Natural killer cell treated with Interleukin-12 subunit alpha and Interleukin-12 subunit beta and Interleukin-15 and Interleukin-18, amount 100 ng/mL, for 72 hours (primary cell): ENCODE data around the gene NTRK1. TPM values are rescaled to one million over a fixed set of nuclear protein-coding genes. Genes with fewer than 3 reads are reported as not detected.

Source experiments
- ATAC-seq, 2 donors: fragments of 150-1000 bp; cut with Tn5 transposase in 1 of 2; sonication (Bioruptor Pico), chemical (Tn5 transposase) in 1 of 2; 2 replicates each; pipeline ENCODE4 v1.10.0; 2021
- DNase-seq: peaks from one replicate; pipeline ENCODE4 v3.0.0; 2022; ENCODE audit warnings: low spot score
- H3K27ac Mint-ChIP-seq, 2 donors: 1 replicate in 1 of 2; 2 replicates in 1 of 2; pipeline ENCODE4 v1.8.0; 2022; ENCODE audit warnings: mixed read lengths in 2 of 2, mild to moderate bottlenecking in 1 of 2, moderate library complexity in 1 of 2
- H3K27me3 Mint-ChIP-seq, 2 donors: 1 replicate in 1 of 2; 2 replicates in 1 of 2; pipeline ENCODE4 v1.8.0; 2022; ENCODE audit warnings: mixed read lengths in 2 of 2
- H3K36me3 Mint-ChIP-seq: one replicate; pipeline ENCODE4 v1.8.0; 2022; ENCODE audit warnings: mixed read lengths
- H3K4me1 Mint-ChIP-seq, 2 donors: 1 replicate in 1 of 2; 2 replicates in 1 of 2; pipeline ENCODE4 v1.8.0; 2022; ENCODE audit warnings: low read depth in 2 of 2, mixed read lengths in 2 of 2, mild to moderate bottlenecking in 1 of 2
- H3K4me3 Mint-ChIP-seq: one replicate; pipeline ENCODE4 v1.8.0; 2022; ENCODE audit warnings: mixed read lengths
- H3K9me3 Mint-ChIP-seq: 2 replicates; pipeline ENCODE4 v1.8.0; 2022; ENCODE audit warnings: mixed read lengths
- total RNA-seq, 2 donors: library from RNA; stranded (reverse); gene quantifications; one replicate each; pipeline ENCODE4 v1.2.3, GENCODE V29; 2022

The NTRK1 gene
- total RNA-seq, 2 donors from 2014 or later = 1.4 to 8.1 TPM

DNA sequence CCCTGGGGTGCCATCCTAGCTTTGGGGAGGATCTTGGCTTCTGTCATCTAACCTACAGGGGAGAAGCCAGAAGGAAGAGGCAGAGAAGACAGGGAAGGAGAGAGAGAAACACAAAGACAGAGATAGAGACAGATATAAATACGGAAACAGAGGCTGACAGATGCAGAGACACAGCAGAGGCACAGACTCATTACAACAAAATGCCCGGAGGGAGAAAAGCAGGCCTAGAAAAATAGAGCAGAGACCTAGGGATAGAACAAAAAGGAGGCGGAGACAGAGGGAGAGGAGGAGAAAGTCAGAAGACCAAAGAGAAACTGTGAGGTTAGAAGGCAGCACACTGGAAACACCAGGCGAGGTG, 34.8 kb downstream of the NTRK1 start:
- Mint-ChIP-seq H3K9me3 (no peaks in the 10 kb centered on the region), H3K27ac (no peak overlapping the region), H3K27me3 (peaks cover 28 to 40% of the 10 kb centered on the region in 2 donors), H3K4me3 (no peak overlapping the region), H3K4me1 (peaks cover 6 to 11% of the 10 kb centered on the region in 2 donors), H3K36me3 (no peaks in the 10 kb centered on the region)
- no peak for DNase-seq
- no peak for ATAC-seq

DNA sequence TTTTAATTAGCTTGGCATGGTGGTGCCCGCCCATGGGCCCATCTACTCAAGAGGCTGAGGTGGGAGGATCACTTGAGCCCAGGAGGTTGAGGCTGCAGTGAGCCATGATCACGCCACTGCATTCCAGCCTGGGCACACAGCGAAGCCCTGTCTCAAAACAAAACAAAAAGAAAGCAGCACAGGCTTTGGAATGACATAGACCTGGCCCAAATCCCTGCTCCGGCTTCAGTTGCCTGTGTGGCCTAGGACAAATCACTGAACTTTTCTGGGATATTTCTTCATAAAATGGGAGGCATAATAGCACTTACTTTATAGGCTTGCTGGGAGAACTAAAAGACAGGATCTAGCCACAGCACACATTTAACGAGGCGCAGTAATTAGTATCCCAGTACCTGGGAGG, 35.3 kb downstream of the NTRK1 start:
- no peak overlapping the region for H3K27ac Mint-ChIP-seq
- H3K27me3 Mint-ChIP-seq = peaks cover 27 to 35% of the 10 kb centered on the region in 2 donors
- no peaks in the 10 kb centered on the region for H3K36me3 Mint-ChIP-seq
- no peak for DNase-seq
- H3K9me3 Mint-ChIP-seq = no peaks in the 10 kb centered on the region
- no peak overlapping the region for H3K4me3 Mint-ChIP-seq
- peaks cover 6 to 11% of the 10 kb centered on the region in 2 donors for H3K4me1 Mint-ChIP-seq
- ATAC-seq = no peak

DNA sequence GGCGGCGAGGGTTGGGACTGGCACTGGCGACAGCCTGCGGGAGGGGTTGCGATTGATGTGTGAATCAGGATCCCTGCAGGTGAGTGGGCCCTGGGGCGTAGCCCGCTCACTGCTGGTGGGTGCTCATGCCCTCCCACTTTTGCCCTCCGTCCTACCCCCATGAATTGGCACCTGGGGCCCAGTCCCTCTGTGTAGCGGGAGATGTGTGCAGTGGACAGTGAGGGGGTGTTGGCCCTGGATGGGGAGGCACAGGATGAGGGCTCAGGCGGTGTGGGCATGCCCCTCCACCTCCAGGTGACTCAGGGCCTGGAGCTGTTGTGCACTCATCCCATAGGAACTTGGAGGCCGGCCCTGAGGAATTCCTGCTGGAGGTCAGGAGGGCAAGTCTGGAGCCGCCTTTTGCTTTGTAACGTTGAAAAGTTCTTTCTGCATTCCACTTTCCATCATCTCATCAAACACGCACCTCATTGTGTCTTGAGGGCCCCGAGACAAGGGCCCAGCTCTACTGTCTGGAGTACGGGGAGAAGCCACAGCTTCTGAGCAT, 35.9 kb downstream of the NTRK1 start:
- Mint-ChIP-seq H3K4me3 (no peak overlapping the region), H3K4me1 (peaks cover 6 to 11% of the 10 kb centered on the region in 2 donors), H3K36me3 (no peaks in the 10 kb centered on the region), H3K9me3 (no peaks in the 10 kb centered on the region), H3K27ac (no peak overlapping the region), H3K27me3 (peaks cover 25 to 28% of the 10 kb centered on the region in 2 donors)
- ATAC-seq (no peak), DNase-seq (no peak)

- Mint-ChIP-seq H3K27me3 (peaks cover 22 to 25% of the 10 kb centered on the region in 2 donors), H3K4me1 (peaks cover 6 to 8% of the 10 kb centered on the region in 2 donors), H3K36me3 (no peaks in the 10 kb centered on the region), H3K27ac (no peak overlapping the region), H3K9me3 (no peaks in the 10 kb centered on the region), H3K4me3 (no peak overlapping the region)
- ATAC-seq = no peak
- DNase-seq = no peak
These were observed 36.6 kb downstream of the NTRK1 start for GRCh38 chr1:156897078-156897825.

DNA sequence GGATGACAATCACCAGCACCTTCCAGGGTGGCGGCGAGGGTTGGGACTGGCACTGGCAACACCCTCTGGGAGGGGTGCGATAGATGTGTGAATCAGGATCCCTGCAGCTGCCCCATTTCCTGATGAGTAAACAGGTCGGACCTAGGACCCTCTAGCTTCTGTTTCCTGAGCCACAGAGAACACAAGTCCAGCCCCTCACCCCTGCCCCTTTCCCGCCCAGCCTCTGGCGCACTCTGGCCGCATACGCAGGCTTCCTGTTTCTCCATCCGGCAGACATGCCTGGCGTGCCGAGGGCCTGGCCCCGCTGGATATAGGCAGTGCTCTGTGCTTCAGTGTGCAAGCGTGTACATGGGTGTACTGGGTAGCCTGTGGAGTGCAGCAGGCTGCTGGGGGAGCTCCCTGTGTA, 37.5 kb downstream of the NTRK1 start:
- peaks cover 22 to 25% of the 10 kb centered on the region in 2 donors for H3K27me3 Mint-ChIP-seq
- H3K4me1 Mint-ChIP-seq = peaks cover 6 to 8% of the 10 kb centered on the region in 2 donors
- H3K4me3 Mint-ChIP-seq = no peak overlapping the region
- H3K27ac Mint-ChIP-seq = no peak overlapping the region
- DNase-seq = no peak
- no peaks in the 10 kb centered on the region for H3K36me3 Mint-ChIP-seq
- ATAC-seq = no peak
- no peaks in the 10 kb centered on the region for H3K9me3 Mint-ChIP-seq

DNA sequence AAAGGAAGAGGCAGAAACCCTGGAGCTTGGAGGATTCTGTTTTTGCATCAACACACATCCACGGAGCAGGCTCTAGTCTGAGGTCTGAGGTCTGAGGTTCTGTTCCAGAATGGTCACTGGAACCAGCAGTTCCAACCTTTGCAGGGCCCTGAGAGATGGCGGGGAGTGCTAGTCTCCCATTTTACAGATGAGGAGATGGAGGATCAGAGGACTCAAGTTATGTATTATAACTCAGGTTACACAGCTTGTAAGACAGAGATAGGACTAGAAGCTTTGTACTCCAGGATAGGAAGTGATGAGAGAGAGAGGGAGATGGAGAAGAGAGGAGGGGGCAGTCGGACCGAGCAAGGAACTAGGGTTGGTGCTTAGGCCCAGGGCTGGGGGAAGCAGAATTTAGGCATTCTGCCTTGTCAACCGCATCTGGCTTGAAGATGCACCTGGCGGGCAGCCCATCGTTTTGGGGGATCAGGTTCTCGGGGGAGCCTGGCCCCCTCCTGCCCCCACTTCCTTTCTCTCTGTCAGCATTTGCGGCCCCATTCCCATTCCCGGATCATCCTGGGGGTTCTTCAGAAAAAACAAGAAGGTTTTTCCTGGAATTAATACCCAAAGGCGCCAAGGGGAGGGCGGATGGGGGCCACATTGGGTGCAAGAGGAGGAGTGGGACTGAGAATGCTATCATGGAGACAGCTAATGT, 38.5 kb downstream of the NTRK1 start:
- no peak for DNase-seq
- Mint-ChIP-seq H3K4me1 (peaks cover 6 to 8% of the 10 kb centered on the region in 2 donors), H3K4me3 (no peak overlapping the region), H3K9me3 (no peaks in the 10 kb centered on the region), H3K36me3 (no peaks in the 10 kb centered on the region), H3K27me3 (peaks cover 22 to 25% of the 10 kb centered on the region in 2 donors), H3K27ac (no peak overlapping the region)
- no peak for ATAC-seq

GRCh38 chr1:156899956-156900718, 39.5 kb downstream of the NTRK1 start:
- no peak overlapping the region for H3K27ac Mint-ChIP-seq
- H3K4me3 Mint-ChIP-seq = no peak overlapping the region
- ATAC-seq (no peak), DNase-seq (no peak)
- no peaks in the 10 kb centered on the region for H3K36me3 Mint-ChIP-seq
- H3K9me3 Mint-ChIP-seq = no peaks in the 10 kb centered on the region
- peaks cover 18 to 20% of the 10 kb centered on the region in 2 donors for H3K27me3 Mint-ChIP-seq
- peaks cover 6 to 8% of the 10 kb centered on the region in 2 donors for H3K4me1 Mint-ChIP-seq

DNA sequence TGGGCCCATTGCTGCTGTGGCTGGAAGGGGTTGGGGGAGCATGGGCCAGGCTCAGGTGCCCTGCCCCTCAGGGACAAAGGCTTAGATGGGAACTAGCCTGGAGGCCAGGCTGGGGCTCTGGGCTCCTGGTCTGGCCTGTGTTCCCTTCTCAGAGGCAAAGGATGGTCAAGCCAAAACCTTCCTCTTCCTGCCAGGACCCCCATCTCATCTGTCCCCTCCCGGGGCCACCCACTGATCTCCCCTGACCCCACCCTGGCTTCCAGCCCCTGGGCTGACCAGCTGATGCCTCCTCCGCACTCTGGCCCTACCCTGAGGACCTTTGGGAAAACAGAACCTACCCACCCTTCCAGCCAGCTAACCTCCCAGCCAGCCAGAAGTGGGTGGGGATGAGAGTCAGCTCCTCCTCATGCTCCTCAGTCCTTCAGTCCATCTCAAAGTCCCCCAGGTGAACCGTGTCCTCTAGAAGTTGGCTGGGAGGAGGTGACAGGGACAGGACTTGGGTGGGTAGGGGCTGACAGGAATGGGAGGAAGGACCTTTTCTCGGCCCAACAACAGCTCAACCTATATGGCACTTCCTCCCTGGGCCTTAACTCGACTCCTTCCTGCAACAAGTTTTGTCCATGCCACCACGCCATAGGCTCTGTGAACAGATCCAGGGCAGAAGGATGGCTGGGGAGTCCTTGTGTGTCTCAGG, 40.4 kb downstream of the NTRK1 start:
- ATAC-seq (no peak), DNase-seq (no peak)
- no peak overlapping the region for H3K27ac Mint-ChIP-seq
- no peaks in the 10 kb centered on the region for H3K9me3 Mint-ChIP-seq
- H3K4me1 Mint-ChIP-seq = peaks cover 6 to 8% of the 10 kb centered on the region in 2 donors
- H3K27me3 Mint-ChIP-seq = peaks cover 13 to 18% of the 10 kb centered on the region in 2 donors
- no peak overlapping the region for H3K4me3 Mint-ChIP-seq
- no peaks in the 10 kb centered on the region for H3K36me3 Mint-ChIP-seq

- Mint-ChIP-seq H3K4me1 (peaks cover 6 to 8% of the 10 kb centered on the region in 2 donors), H3K27ac (no peak overlapping the region), H3K4me3 (no peak overlapping the region), H3K36me3 (no peaks in the 10 kb centered on the region), H3K27me3 (peaks cover 13 to 18% of the 10 kb centered on the region in 2 donors), H3K9me3 (no peaks in the 10 kb centered on the region)
- no peak for DNase-seq
- no peak for ATAC-seq
These were observed 40.9 kb downstream of the NTRK1 start for GRCh38 chr1:156901590-156901900.

GRCh38 chr1:156901966-156902915, 41.6 kb downstream of the NTRK1 start:
- Mint-ChIP-seq H3K27me3 (peaks cover 13 to 21% of the 10 kb centered on the region in 2 donors), H3K4me3 (no peak overlapping the region), H3K9me3 (no peaks in the 10 kb centered on the region), H3K36me3 (no peaks in the 10 kb centered on the region), H3K4me1 (peaks cover 6 to 11% of the 10 kb centered on the region in 2 donors), H3K27ac (no peak overlapping the region)
- DNase-seq (no peak), ATAC-seq (no peak)

- Mint-ChIP-seq H3K9me3 (no peaks in the 10 kb centered on the region), H3K27me3 (peaks cover 9 to 16% of the 10 kb centered on the region in 2 donors), H3K27ac (no peak overlapping the region), H3K4me3 (no peak overlapping the region), H3K36me3 (no peaks in the 10 kb centered on the region), H3K4me1 (peaks cover 2 to 5% of the 10 kb centered on the region in 2 donors)
- DNase-seq = no peak
- no peak for ATAC-seq
These were observed 42.8 kb downstream of the NTRK1 start for GRCh38 chr1:156903328-156904091.
